GM04503 (cell line): ENCODE measurements around the gene FNDC3B.

Source experiments
- DNase-seq: peaks from one replicate; pipeline ENCODE4 v3.0.0-alpha.2; 2012; ENCODE audit warnings: low read depth

The FNDC3B gene

DNA sequence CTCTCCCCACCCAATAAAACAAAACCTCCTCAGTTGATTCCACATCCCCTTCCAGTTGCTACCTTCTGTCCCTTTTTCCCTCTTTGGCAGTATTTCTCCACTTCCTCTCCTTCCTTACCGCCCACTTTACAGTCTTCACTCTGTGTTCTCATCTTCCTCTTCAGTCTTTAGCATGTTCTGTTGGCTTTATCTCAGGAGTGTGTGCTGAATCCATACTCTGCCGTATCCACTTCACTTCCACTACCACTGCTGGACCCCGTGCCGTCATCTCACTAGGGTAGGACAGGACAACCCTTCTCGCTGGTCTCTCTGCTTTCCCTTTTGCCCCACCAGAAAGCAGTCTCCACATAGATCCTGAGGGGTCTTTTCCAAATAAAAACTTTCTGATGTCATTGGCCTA lies 74.3 kb downstream of the FNDC3B start:
- DNase-seq: no peak

GRCh38 chr3:172115059-172115458 lies 75.7 kb downstream of the FNDC3B start:
- no peak for DNase-seq

DNA sequence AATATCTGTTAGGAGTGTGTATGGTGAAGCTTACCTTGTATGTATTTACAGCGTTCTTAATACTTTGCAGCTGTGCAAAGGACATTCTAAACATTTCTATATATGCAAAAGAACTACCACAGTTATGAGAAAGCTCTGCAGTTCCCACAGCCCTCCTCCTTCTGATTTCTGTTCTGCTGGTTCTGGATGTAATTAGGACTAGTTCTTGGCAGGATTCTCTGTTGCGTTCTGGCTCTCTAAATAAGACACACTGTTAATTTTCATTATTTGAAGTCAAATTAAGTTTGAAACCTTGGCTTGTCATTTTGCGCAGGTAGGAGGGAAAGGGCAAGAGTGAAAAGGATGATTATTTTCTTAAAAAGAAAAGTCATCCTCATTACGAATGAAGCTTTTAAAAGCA lies 76.4 kb downstream of the FNDC3B start:
- DNase-seq: no peak

- DNase-seq: no peak
These were observed 78.6 kb downstream of the FNDC3B start for GRCh38 chr3:172118019-172118418.

DNA sequence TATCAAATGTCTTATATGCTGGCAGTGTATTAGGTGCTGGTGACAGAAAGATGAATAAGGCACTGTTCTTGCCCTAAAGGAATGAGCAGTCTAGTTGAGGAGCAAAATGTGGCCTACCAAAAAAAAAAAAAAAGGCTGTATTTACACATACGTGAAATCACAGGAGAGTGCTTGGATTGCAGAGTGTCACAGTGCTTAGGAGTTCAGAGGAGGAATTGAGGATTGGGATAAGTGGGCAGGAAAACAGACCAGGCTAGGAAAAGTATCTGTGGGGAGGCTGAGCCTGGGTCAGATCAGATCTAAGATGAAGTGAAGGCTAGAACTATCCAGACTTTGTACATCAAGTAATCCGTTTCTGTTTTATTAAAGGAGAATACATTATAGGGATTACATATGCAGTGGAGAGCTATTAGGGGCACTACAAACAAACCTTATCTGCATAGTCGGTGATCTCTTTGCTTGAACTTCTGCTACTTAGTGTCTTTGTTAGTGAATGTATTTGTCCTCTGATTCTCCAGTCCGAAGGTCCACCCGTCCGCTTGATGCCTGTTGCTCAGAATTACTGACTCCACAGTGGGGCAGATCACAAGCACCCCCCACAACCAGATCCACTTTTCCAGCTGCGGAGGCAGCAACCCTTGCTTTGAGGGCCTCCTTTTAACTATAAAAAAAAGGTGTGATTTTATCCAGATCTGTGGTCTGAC lies 80.0 kb downstream of the FNDC3B start:
- DNase-seq: no peak

GRCh38 chr3:172120912-172121311 lies 81.5 kb downstream of the FNDC3B start:
- no peak for DNase-seq

DNA sequence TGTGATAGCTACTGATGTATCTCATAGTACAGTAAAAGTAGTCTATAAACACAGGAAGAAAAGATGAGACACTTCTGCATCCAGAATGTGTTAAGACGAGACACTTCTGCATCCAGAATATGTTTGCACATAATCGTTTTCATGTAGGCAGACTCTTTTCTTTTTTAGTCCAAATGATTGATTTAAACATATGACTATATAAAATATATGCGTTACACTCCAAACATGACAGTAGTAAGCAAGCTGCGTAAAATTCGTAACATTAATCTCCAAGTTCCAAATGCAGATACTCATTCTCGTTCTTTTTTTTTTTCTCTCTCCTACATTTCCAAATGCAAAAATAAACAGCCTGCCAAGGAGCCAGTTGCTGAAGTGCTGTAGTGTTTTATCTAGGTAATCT lies 82.6 kb downstream of the FNDC3B start:
- DNase-seq: no peak

DNA sequence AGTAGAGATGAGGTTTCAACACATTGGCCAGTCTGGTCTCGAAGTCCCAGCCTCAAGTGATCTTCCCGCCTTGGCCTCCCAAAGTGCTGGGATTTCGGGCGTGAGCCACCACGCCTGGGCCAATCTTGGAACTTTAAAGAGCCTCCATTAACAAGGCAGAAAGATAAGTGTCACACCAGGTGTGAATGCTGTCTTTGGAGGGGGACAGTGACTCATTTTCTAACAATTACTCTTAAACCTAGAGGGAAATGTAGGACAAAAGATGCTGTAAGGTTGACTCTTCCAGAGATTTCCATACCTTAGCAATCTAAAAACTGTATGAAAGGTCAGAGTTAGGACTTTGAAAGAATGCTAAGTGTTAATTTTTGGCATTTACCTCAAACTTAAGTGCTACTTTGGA lies 84.9 kb downstream of the FNDC3B start:
- DNase-seq: no peak

GRCh38 chr3:172125053-172125452 lies 85.7 kb downstream of the FNDC3B start:
- DNase-seq: no peak

GRCh38 chr3:172125963-172126457 lies 86.6 kb downstream of the FNDC3B start:
- DNase-seq: no peak

- DNase-seq: no peak
These were observed 87.4 kb downstream of the FNDC3B start for GRCh38 chr3:172126741-172127140.

GRCh38 chr3:172127141-172127540 lies 87.8 kb downstream of the FNDC3B start:
- no peak for DNase-seq

DNA sequence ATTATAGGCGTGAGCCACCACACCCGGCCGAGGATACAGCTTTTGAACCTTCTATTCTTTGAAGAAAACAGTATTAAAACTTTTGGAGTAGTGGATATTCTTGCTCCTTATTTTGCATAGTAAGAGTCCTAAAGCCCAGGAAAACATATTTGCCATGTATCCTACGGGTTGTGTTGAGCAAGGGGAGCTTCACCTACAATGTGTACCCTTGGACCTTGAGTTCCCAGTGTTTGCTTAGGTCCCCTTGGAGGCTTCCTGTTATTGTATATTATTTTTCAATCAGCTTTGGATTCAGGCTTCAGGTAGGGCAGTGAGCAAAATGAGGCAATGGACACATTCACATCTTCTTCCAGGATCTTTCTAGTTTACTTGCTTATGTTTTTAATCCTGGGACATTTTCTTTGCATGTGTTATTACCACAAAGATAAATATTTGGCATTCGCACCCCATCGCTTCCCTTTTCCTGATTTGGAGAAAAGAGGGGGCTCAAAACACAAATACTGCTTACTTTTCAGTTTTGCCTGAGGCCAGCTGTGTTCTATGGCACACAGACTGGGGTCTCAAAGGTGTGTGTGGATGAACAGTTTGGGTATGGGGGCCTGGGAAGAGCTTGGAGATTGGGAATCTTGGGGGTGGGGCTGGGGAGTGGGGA lies 88.7 kb downstream of the FNDC3B start:
- DNase-seq: no peak

- no peak for DNase-seq
These were observed 89.5 kb downstream of the FNDC3B start for GRCh38 chr3:172128858-172129257.

DNA sequence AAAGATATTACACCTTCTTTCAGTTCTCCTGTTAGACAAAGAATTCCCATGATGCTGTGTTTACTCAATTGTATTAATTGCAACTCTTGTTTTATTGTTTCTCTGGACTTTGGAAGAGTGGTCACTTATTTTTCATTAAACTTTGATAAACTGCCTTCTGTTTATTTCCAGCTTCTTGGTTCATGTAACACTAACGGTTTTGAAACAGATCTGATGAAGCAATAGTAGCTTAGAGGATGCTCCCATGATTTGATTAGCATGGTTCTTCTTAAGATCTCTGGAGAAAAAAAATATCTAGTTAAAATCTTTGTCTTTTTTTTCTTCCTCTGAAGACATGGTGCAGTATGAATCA lies 90.1 kb downstream of the FNDC3B start:
- no peak for DNase-seq

- peak; percentile 96 for DNase-seq
These were observed 90.7 kb downstream of the FNDC3B start for GRCh38 chr3:172129850-172130716.

GRCh38 chr3:172130717-172131050 lies 91.3 kb downstream of the FNDC3B start:
- DNase-seq: no peak

DNA sequence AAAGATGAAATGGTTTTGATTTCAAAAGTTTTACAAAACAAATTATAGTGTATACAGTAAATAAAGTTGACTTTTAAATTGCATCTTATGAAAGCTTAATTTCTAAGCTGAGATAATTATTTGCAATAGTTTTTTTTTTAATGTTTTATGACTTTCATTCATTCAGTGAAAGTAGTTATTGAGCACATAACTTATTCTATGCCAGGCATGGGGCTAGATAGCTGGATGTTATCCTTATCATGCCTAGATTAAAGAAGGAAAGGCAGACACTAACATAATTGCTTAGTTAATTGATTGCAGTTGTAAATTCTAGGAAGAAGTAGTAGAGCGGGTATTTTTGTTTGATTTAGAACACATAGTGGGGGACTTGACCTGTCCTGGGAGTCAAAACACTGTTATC lies 92.4 kb downstream of the FNDC3B start:
- DNase-seq: no peak

DNA sequence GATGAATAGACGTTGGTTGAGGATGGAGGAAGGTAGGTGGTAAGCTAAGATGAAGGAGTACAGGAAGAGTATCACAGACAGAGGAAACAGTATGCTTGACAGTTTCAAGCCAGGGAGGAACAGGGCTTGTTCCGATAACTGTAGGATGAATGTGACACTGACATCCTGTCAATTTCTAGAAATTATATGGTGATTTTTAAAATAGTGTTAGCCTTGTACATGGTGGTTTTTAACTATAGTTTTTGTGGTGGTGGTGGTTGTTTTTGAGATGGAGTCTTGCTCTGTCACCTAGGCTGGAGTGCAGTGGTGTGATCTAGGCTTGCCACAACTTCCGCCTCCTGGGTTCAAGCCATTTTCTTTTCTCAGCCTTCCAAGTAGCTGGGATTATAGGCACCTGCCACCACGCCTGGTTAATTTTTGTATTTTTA lies 92.8 kb downstream of the FNDC3B start:
- DNase-seq: no peak

DNA sequence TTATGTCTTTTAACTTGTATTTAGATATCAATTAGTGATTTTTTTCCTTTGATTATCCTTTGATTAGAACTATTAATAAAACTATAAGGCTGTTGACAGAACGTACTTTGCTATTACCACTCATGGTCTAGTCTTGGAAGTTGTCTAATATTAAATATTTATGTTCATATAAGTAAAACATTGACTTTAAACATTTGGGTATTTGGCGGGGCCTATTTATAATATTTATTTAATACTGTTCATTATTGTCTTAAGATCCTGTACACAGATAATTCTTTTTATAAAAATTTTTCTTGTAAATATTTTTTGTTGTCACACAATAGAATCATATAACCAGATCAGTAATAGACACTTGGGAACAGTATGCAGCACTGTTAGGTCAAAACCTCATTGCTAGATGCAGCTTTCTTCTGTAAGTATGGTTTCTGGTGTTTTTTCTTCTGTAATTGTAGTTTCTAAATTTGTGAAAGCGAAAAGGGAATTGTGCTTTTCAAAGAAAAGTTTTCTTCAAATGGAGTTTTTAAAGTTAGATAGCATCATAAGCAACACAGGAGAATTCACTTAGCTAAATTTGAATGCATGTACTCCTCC lies 93.4 kb downstream of the FNDC3B start:
- no peak for DNase-seq

DNA sequence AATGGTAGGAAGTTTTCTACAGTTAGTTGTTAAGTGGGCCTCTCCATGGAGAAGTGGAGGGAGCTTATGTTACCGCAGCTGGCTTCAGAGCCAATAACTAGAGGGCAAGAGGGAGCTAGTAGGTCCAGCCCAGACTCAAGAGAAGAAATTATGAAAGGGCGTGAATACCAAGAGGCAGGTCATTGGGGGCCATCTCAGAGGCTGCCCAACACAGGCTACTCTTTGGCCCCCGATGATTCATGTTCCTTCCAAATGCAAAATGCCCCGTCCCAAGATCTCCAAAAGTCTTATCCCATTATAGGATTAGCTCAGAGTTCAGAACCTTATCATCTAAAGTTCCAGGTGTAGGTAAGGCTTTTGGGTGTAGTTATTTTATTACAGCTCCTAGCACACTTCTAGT lies 94.5 kb downstream of the FNDC3B start:
- DNase-seq: no peak

- DNase-seq: no peak
These were observed 95.0 kb downstream of the FNDC3B start for GRCh38 chr3:172134352-172134751.

GRCh38 chr3:172135185-172135584 lies 95.8 kb downstream of the FNDC3B start:
- DNase-seq: no peak
